K562 (cell line): Measurements from ENCODE around the gene GBF1. TPM values are rescaled to one million over a fixed set of nuclear protein-coding genes. Genes with fewer than 3 reads are reported as not detected.

Experiments
- ATAC-seq: fragments of 200-7000 bp; cut with Tn5 transposase; 3 replicates; pipeline ENCODE4 v1.9.1; 2020; ENCODE audit warnings: moderate library complexity
- BruUV-seq: library from RNA; stranded (reverse); fragments of 400-500 nt; replicated peaks from 2 replicates; lab custom pipeline; 2021; lab: Mats Ljungman, UMichigan
- CTCF ChIA-PET: fragments of 300-600 bp; formaldehyde crosslinking; extraction: SDS; loops from one replicate; lab custom pipeline; 2021; ENCODE audit warnings: low intra/inter-chr PET ratio; lab: Yijun Ruan, JAX
- POLR2A ChIA-PET: fragments of 300-600, 350-650 bp; sonication (Branson Sonifier 250); formaldehyde crosslinking; extraction: SDS; loops from one replicate; lab custom pipeline; 2021; ENCODE audit warnings: antibody characterized with exemption, inconsistent platforms; lab: Yijun Ruan, JAX
- DNase-seq, 4 experiments: peaks; one replicate each; pipeline versions ENCODE4 v3.0.0 to v3.0.0-alpha.2; 2011 to 2018; ENCODE audit warnings: low spot score in 3 of 4, mixed read lengths in 3 of 4; ENCODE audit errors: extremely low read depth in 1 of 4
- FAIRE-seq: peaks from 2 replicates; lab custom pipeline; 2011; peaks lifted over from hg19 to GRCh38; lab: Jason Lieb, UNC
- H2AFZ ChIP-seq: 2 replicates; pipeline ENCODE4 v1.6.0; 2011; ENCODE audit warnings: low read depth, low read length, control low read depth, inconsistent platforms
- H3K27ac ChIP-seq: fragments of 200-600 bp; 3 replicates; pipeline ENCODE4 v1.8.0; 2011; ENCODE audit warnings: low read depth, mild to moderate bottlenecking, control low read depth, inconsistent platforms, low read length, moderate library complexity, mixed read lengths; ENCODE audit errors: extremely low read depth
- H3K27me3 ChIP-seq, 2 experiments: fragments of 300-600 bp in 1 of 2; 2 replicates in 1 of 2; 3 replicates in 1 of 2; pipeline versions ENCODE4 v1.6.0 to v1.8.0; 2011; ENCODE audit warnings: inconsistent platforms in 2 of 2, low read length in 2 of 2, mild to moderate bottlenecking in 1 of 2, mixed read lengths in 1 of 2, moderate library complexity in 1 of 2; ENCODE audit not compliant: control insufficient read depth in 2 of 2, insufficient read depth in 2 of 2
- H3K36me3 ChIP-seq: fragments of 300-600 bp; 3 replicates; pipeline ENCODE4 v1.8.0; 2011; ENCODE audit warnings: mild to moderate bottlenecking, low read length, inconsistent platforms; ENCODE audit not compliant: control insufficient read depth, insufficient read depth
- H3K4me1 ChIP-seq, 2 experiments: fragments of 200-600 bp in 1 of 2; replicated peaks in 1 of 2; 2 replicates in 1 of 2; 3 replicates in 1 of 2; pipeline versions ENCODE4 v1.5.1 to v1.8.0; 2011; ENCODE audit warnings: inconsistent platforms in 2 of 2, low read length in 2 of 2, mild to moderate bottlenecking in 1 of 2, mixed read lengths in 1 of 2, moderate library complexity in 1 of 2; ENCODE audit not compliant: control insufficient read depth in 2 of 2, insufficient read depth in 2 of 2
- H3K4me2 ChIP-seq: 2 replicates; pipeline ENCODE4 v1.6.1; 2011; ENCODE audit warnings: low read length, control low read depth, inconsistent platforms, mixed read lengths; ENCODE audit not compliant: insufficient read depth
- H3K4me3 ChIP-seq: fragments of 200-600 bp; sonication (generic), shearing (Covaris generic); 2 replicates; pipeline ENCODE4 v1.5.1; 2016; ENCODE audit warnings: control low read depth, inconsistent platforms
- H3K79me2 ChIP-seq: fragments of 200-600 bp; 3 replicates; pipeline ENCODE4 v1.8.0; 2011; ENCODE audit warnings: low read length, inconsistent platforms; ENCODE audit not compliant: control insufficient read depth, insufficient read depth
- H3K9ac ChIP-seq, 2 experiments: 2 replicates each; pipeline versions ENCODE4 v1.6.0 to v1.6.1; 2011; ENCODE audit warnings: low read depth in 2 of 2, low read length in 2 of 2, control low read depth in 1 of 2, inconsistent platforms in 1 of 2, mild to moderate bottlenecking in 1 of 2, mixed read lengths in 1 of 2; ENCODE audit not compliant: insufficient read depth in 1 of 2
- H3K9me1 ChIP-seq: one replicate; pipeline ENCODE4 v1.6.0; 2011; ENCODE audit warnings: inconsistent platforms, mild to moderate bottlenecking, low read length, moderate library complexity; ENCODE audit not compliant: control insufficient read depth, insufficient read depth
- H3K9me3 ChIP-seq: replicated peaks from 2 replicates; pipeline ENCODE4 v1.5.1; 2011; ENCODE audit warnings: low read depth, low read length, inconsistent platforms; ENCODE audit not compliant: control insufficient read depth, insufficient read depth
- H4K20me1 ChIP-seq: replicated peaks from 2 replicates; pipeline ENCODE4 v1.6.1; 2011; ENCODE audit warnings: low read length, inconsistent platforms, mixed read lengths; ENCODE audit not compliant: control insufficient read depth, insufficient read depth
- ARNT ChIP-seq, 2 experiments: fragments of 450-650 bp; IDR thresholded peaks; 2 replicates each; pipeline ENCODE4 v1.6.1; 2016; ENCODE audit warnings: mild to moderate bottlenecking in 1 of 2
- ATF2 ChIP-seq: sonication (generic); formaldehyde crosslinking; IDR thresholded peaks from 2 replicates; pipeline ENCODE4 v1.8.1; 2022; ENCODE audit warnings: missing genetic modification reagents
- CCAR2 ChIP-seq: fragments of 200-400 bp; formaldehyde crosslinking; IDR thresholded peaks from 2 replicates; pipeline ENCODE4 v1.6.1; 2017; ENCODE audit warnings: mild to moderate bottlenecking, low read depth, low read length
- CREB1 ChIP-seq, 2 experiments: sonication (generic) in 1 of 2; formaldehyde crosslinking in 1 of 2; IDR thresholded peaks; 2 replicates each; pipeline versions ENCODE4 v1.6.1 to v1.8.0; 2012 to 2022; ENCODE audit warnings: inconsistent platforms in 1 of 2, mild to moderate bottlenecking in 1 of 2, missing genetic modification reagents in 1 of 2, moderate library complexity in 1 of 2
- NBN ChIP-seq: fragments of 450-650 bp; IDR thresholded peaks from 2 replicates; pipeline ENCODE4 v1.6.1; 2016; ENCODE audit warnings: low read depth, mild to moderate bottlenecking
- SRSF1 ChIP-seq: fragments of 200-400 bp; formaldehyde crosslinking; IDR thresholded peaks from 2 replicates; pipeline ENCODE4 v1.6.1; 2017; ENCODE audit warnings: mild to moderate bottlenecking, low read depth, low read length, moderate library complexity
- ZNF318 ChIP-seq, 2 experiments: fragments of 450-650 bp; IDR thresholded peaks; 2 replicates each; pipeline ENCODE4 v1.6.1; 2016; ENCODE audit warnings: mild to moderate bottlenecking in 2 of 2, borderline replicate concordance in 1 of 2, low read depth in 1 of 2, moderate library complexity in 1 of 2
- in situ Hi-C: fragments of 300-500 bp; cut with MboI; formaldehyde crosslinking; loops from 4 replicates; pipeline ENCODE4 v1.15.0; 2018; ENCODE audit warnings: inconsistent platforms, mixed read lengths
- intact Hi-C: fragments of 100-400 bp; cut with micrococcal nuclease; formaldehyde crosslinking; loops from 2 replicates; pipeline ENCODE4 v1.14.2; 2022
- polyA plus RNA-seq, 8 experiments: library from polyadenylated mRNA; depleted of rRNA in 4 of 8; stranded (reverse) in 5 of 8; unstranded in 3 of 8; fragments of >200 nt; fragmentation: Nextera tagmentation in 2 of 8; fragmentation: Illumina TruSeq in 1 of 8; extraction: Ambion mirVana in 2 of 8; extraction: Trizol in 1 of 8; gene quantifications; 2 replicates each; pipeline versions ENCODE4 v1.2.1 to v1.2.3, GENCODE V29; 2011 to 2014; ENCODE audit warnings: inconsistent platforms in 1 of 8, missing spikeins in 1 of 8
- total RNA-seq, 7 experiments: library from RNA; depleted of rRNA in 6 of 7; stranded (reverse); fragments of >200 nt in 6 of 7; fragmentation: Illumina TruSeq in 2 of 7; extraction: Trizol in 2 of 7; gene quantifications; 2 replicates each; pipeline versions ENCODE4 v1.2.1 to v1.2.3, GENCODE V29; 2011 to 2021; ENCODE audit warnings: low replicate concordance in 1 of 7

The GBF1 gene
- total and polyA plus RNA-seq, 9 of the 15 experiments (the other 6 are each of a cell fraction or from before 2014, with no cell fraction given): 0.69 to 28.0 (median 10.3) TPM

DNA sequence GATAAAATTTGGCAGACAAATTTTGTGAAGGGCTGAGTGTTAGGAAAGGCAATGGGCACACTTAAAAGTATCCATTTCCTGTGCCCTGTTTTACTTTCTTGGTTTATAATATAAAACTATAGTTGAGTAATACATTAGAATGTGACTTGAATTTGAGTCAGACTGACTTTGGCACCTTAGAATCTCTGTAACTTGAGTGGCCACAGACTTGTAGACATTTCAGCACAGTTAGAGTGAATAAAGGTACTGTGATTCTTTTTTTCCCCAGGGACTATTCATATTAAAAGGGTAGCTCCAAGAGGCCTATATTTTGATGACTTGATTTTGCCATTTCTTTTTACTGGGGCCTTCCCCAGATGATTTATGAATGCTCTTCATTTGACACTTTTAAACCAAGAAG lies 22.4 kb downstream of the GBF1 start:
- Histone ChIP-seq H3K4me2 (no peak overlapping the region), H3K4me1 (no peaks in the 10 kb centered on the region), H3K27ac (no peak overlapping the region), H3K4me3 (no peak overlapping the region), H3K9me1 (no peaks in the 10 kb centered on the region), H4K20me1 (no peaks in the 10 kb centered on the region), H2AFZ (no peak overlapping the region), H3K9me3 (no peaks in the 10 kb centered on the region), H3K79me2 (peaks cover 25% of the 10 kb centered on the region), H3K36me3 (peaks cover 30% of the 10 kb centered on the region)
- POLR2A ChIA-PET: interaction anchor here (0.7 to 1.4 kb wide), 4 partner anchors 13 to 26 kb away, joined by 3 to 5 read pairs (median 4); partner anchors contain the start of genes GBF1 and PITX3
- BruUV-seq: no TSS peak
- DNase-seq: no peak
- no peak for FAIRE-seq
- in situ Hi-C loops: no loop called here
- ATAC-seq: no peak
- CTCF ChIA-PET: no interaction called here
- no peak for TF ChIP-seq CCAR2
- TF ChIP-seq NBN: no peak
- no peak for TF ChIP-seq CREB1 (IDR thresholded peaks at IDR 0.05)
- TF ChIP-seq CREB1 (CRISPR knock-in tag; IDR thresholded peaks at IDR 0.05): no peak
- no peak for TF ChIP-seq ATF2 (CRISPR knock-in tag)
- TF ChIP-seq ZNF318 (IDR thresholded peaks at IDR 0.05; ENCODE audit: borderline replicate concordance in 1 of 2, low read depth in 1 of 2): no peak
- no peak for TF ChIP-seq ARNT (IDR thresholded peaks at IDR 0.05)
- no peak for TF ChIP-seq SRSF1
- TF ChIP-seq, all 486 proteins: peak for 0
- Histone ChIP-seq H3K27me3 (no peaks in the 10 kb centered on the region), H3K9ac (no peak overlapping the region)
- intact Hi-C loops: no loop called here
